PC-9 (cell line): Measurements from ENCODE around the gene SFRP5. TPM values are rescaled to one million over a fixed set of nuclear protein-coding genes. Genes with fewer than 3 reads are reported as not detected.

Source experiments
- BruUV-seq: library from RNA; stranded (reverse); fragments of 400-500 nt; replicated peaks from 2 replicates; lab custom pipeline; 2021; lab: Mats Ljungman, UMichigan
- CTCF ChIA-PET: fragments of 300-600 bp; sonication (Branson Sonifier 250); formaldehyde crosslinking; loops from one replicate; lab custom pipeline; 2022; ENCODE audit warnings: antibody characterized with exemption; lab: Charles Lee
- POLR2A ChIA-PET: fragments of 300-600 bp; sonication (Branson Sonifier 250); formaldehyde crosslinking; loops from one replicate; lab custom pipeline; 2022; ENCODE audit warnings: antibody characterized with exemption; ENCODE audit not compliant: unreplicated experiment; lab: Charles Lee
- DNase-seq, 2 experiments: peaks; one replicate each; pipeline versions ENCODE4 v3.0.0 to v3.0.0-alpha.2; 2015 to 2022; ENCODE audit warnings: mixed read lengths in 1 of 2
- H2AFZ ChIP-seq: fragments of 200-600 bp; sonication (generic); 2 replicates; pipeline ENCODE4 v1.8.1; 2017; ENCODE audit warnings: antibody characterized with exemption
- H3F3A ChIP-seq: fragments of 200-600 bp; sonication (generic); 2 replicates; pipeline ENCODE4 v1.8.1; 2017; ENCODE audit warnings: antibody characterized with exemption, mild to moderate bottlenecking, low read depth; ENCODE audit not compliant: insufficient read depth
- H3K27ac ChIP-seq: fragments of 200-600 bp; sonication (generic); 2 replicates; pipeline ENCODE4 v1.6.1; 2016; ENCODE audit warnings: mixed run types
- H3K27me3 ChIP-seq: fragments of 200-600 bp; sonication (generic); 2 replicates; pipeline ENCODE4 v1.6.1; 2016; ENCODE audit warnings: low read depth, mixed run types; ENCODE audit not compliant: insufficient read depth
- H3K36me3 ChIP-seq: fragments of 200-600 bp; sonication (generic); 2 replicates; pipeline ENCODE4 v1.6.1; 2016; ENCODE audit warnings: low read depth, mixed run types
- H3K4me1 ChIP-seq: fragments of 200-600 bp; sonication (generic); replicated peaks from 2 replicates; pipeline ENCODE4 v1.6.1; 2016; ENCODE audit warnings: mixed run types; ENCODE audit not compliant: insufficient read depth
- H3K4me2 ChIP-seq: fragments of 200-600 bp; sonication (generic); 2 replicates; pipeline ENCODE4 v1.6.1; 2017; ENCODE audit warnings: mixed run types
- H3K4me3 ChIP-seq: fragments of 200-600 bp; sonication (generic); 2 replicates; pipeline ENCODE4 v1.6.1; 2016; ENCODE audit warnings: mixed run types
- H3K79me2 ChIP-seq: fragments of 200-600 bp; sonication (generic); 2 replicates; pipeline ENCODE4 v1.6.1; 2017; ENCODE audit warnings: low read depth, mixed run types
- H3K9me2 ChIP-seq: fragments of 200-600 bp; sonication (generic); 2 replicates; pipeline ENCODE4 v1.8.1; 2017; ENCODE audit warnings: mild to moderate bottlenecking; ENCODE audit not compliant: insufficient read depth
- H3K9me3 ChIP-seq: fragments of 200-600 bp; sonication (generic); 2 replicates; pipeline ENCODE4 v1.8.1; 2016; ENCODE audit warnings: low read depth; ENCODE audit not compliant: insufficient read depth
- H4K20me1 ChIP-seq: fragments of 200-600 bp; sonication (generic); 2 replicates; pipeline ENCODE4 v1.8.1; 2017; ENCODE audit not compliant: insufficient read depth
- CTCF ChIP-seq: fragments of 200-600 bp; sonication (generic); conservative IDR thresholded peaks from 2 replicates; pipeline ENCODE4 v1.6.1; 2017; ENCODE audit warnings: mixed run types, antibody characterized with exemption, mild to moderate bottlenecking, moderate library complexity
- EZH2 ChIP-seq: fragments of 200-600 bp; sonication (generic); IDR thresholded peaks from 2 replicates; pipeline ENCODE4 v1.8.0; 2017; ENCODE audit warnings: antibody characterized with exemption, low read depth
- intact Hi-C: fragments of 100-400 bp; cut with micrococcal nuclease; formaldehyde crosslinking; loops from one replicate; pipeline ENCODE4 v1.10.0; 2022; ENCODE audit not compliant: unreplicated experiment
- total RNA-seq: library from RNA; stranded (reverse); gene quantifications from 2 replicates; pipeline ENCODE4 v1.2.3, GENCODE V29; 2021

SFRP5 gene
- total RNA-seq, 1 experiment from 2014 or later, result not detected

GRCh38 chr10:97812696-97813095 lies 40.9 kb upstream of the SFRP5 start:
- POLR2A ChIA-PET, result no interaction called here
- BruUV-seq, result no TSS peak
- peak overlapping the region; percentile 64 for H3K4me2 ChIP-seq

GRCh38 chr10:97811958-97812357 lies 40.2 kb upstream of the SFRP5 start:
- Histone ChIP-seq H3K36me3 (no peaks in the 10 kb centered on the region), H3K27me3 (no peaks in the 10 kb centered on the region), H3K9me3 (no peaks in the 10 kb centered on the region), H3K4me2 (peak overlapping the region; percentile 64; the same call in 1 of the 2 replicates), H3K79me2 (no peaks in the 10 kb centered on the region), H3F3A (peaks cover 39% of the 10 kb centered on the region), H3K27ac (peak overlapping the region; percentile 97), H4K20me1 (no peaks in the 10 kb centered on the region), H2AFZ (no peak overlapping the region), H3K9me2 (no peaks in the 10 kb centered on the region), H3K4me3 (no peak overlapping the region), H3K4me1 (peaks cover 51% of the 10 kb centered on the region)
- TF ChIP-seq EZH2 (no peak), CTCF (no peak)
- DNase-seq, result no peak
- BruUV-seq, result no TSS peak
- POLR2A ChIA-PET, result no interaction called here
- CTCF ChIA-PET, result no interaction called here
- intact Hi-C loops, result no loop called here

More at GRCh38 chr10:97812696-97813095, 40.9 kb upstream of the SFRP5 start:
- Histone ChIP-seq H4K20me1 (no peaks in the 10 kb centered on the region), H3K9me3 (no peaks in the 10 kb centered on the region), H3K27ac (peak overlapping the region; percentile 97), H3F3A (peaks cover 39% of the 10 kb centered on the region), H3K36me3 (no peaks in the 10 kb centered on the region), H2AFZ (0 out of 2 replicates have a peak overlapping the region, but pooled peaks have one; percentile 11), H3K4me1 (peaks cover 51% of the 10 kb centered on the region), H3K27me3 (no peaks in the 10 kb centered on the region), H3K79me2 (no peaks in the 10 kb centered on the region), H3K9me2 (no peaks in the 10 kb centered on the region), H3K4me3 (no peak overlapping the region)
- intact Hi-C loops, result no loop called here
- DNase-seq, result peak in 1 of 2 experiments; percentile 40
- TF ChIP-seq CTCF, result no peak
- no peak for TF ChIP-seq EZH2
- CTCF ChIA-PET, result interaction anchor here (0.7 kb wide), 1 partner anchor 22 kb away, joined by 4 read pairs; no protein-coding TSS in a partner anchor

- TF ChIP-seq EZH2, result no peak
- TF ChIP-seq CTCF, result no peak
- Histone ChIP-seq H3K79me2 (no peaks in the 10 kb centered on the region), H3K9me3 (no peaks in the 10 kb centered on the region), H4K20me1 (no peaks in the 10 kb centered on the region), H2AFZ (no peak overlapping the region), H3K27ac (peak overlapping the region; percentile 97), H3K27me3 (no peaks in the 10 kb centered on the region), H3K36me3 (no peaks in the 10 kb centered on the region), H3K4me2 (peak overlapping the region; percentile 36; the same call in 1 of the 2 replicates), H3K4me1 (peaks cover 51% of the 10 kb centered on the region), H3F3A (peaks cover 39% of the 10 kb centered on the region), H3K4me3 (no peak overlapping the region), H3K9me2 (no peaks in the 10 kb centered on the region)
- ChIA-PET CTCF (no interaction called here), POLR2A (no interaction called here)
- intact Hi-C loops, result no loop called here
- BruUV-seq, result no TSS peak
- peak; percentile 18 to 94 for DNase-seq
Observed at GRCh38 chr10:97810446-97810845, 38.6 kb upstream of the SFRP5 start.
